Fibroblast of skin of scalp (primary cell): Measurements from ENCODE around the gene PXYLP1. TPM values are rescaled to one million over a fixed set of nuclear protein-coding genes. Genes with fewer than 3 reads are reported as not detected.
"Not testable (repeated sequence)": the region's sequence is repeated elsewhere in the genome, so short reads cannot be mapped to it uniquely, and the experiment has no call there.

Experiments
- DNase-seq: peaks from one replicate; pipeline ENCODE4 v3.0.0-alpha.2; 2013
- polyA plus RNA-seq, 2 experiments: library from polyadenylated mRNA; unstranded; fragments of 120-200 nt; gene quantifications; one replicate each; pipeline ENCODE4 v1.2.1, GENCODE V29; 2013; ENCODE audit not compliant: insufficient read length in 2 of 2

Gene PXYLP1
- polyA plus RNA-seq (2013, experiment 1 of 2; ENCODE audit: insufficient read length): 8.5 TPM
- 10.0 TPM for polyA plus RNA-seq (2013, experiment 2 of 2; ENCODE audit: insufficient read length)

- peak; percentile 90 for DNase-seq
Observed at GRCh38 chr3:141231101-141231951, at the start of gene PXYLP1. PXYLP1 (plus strand) TSS chr3:141231825; CDS start chr3:141260176, 28,351 bp downstream.

GRCh38 chr3:141183606-141184005, 48.0 kb upstream of the PXYLP1 start:
- no peak for DNase-seq

- DNase-seq: no peak
Observed at GRCh38 chr3:141184430-141184829, 47.2 kb upstream of the PXYLP1 start.

- DNase-seq: peak; percentile 13
Observed at GRCh38 chr3:141191097-141191749, 40.4 kb upstream of the PXYLP1 start.

GRCh38 chr3:141192345-141192744, 39.3 kb upstream of the PXYLP1 start:
- peak; percentile 94 for DNase-seq

- no peak for DNase-seq
Observed at GRCh38 chr3:141193066-141193830, 38.4 kb upstream of the PXYLP1 start.

GRCh38 chr3:141201122-141201521, 30.5 kb upstream of the PXYLP1 start:
- DNase-seq: no peak

- no peak for DNase-seq
Observed at GRCh38 chr3:141202682-141203081, 28.9 kb upstream of the PXYLP1 start.

- no peak for DNase-seq
Observed at GRCh38 chr3:141203866-141204265, 27.8 kb upstream of the PXYLP1 start.

- no peak for DNase-seq
Observed at GRCh38 chr3:141204343-141204742, 27.3 kb upstream of the PXYLP1 start.

GRCh38 chr3:141211306-141211705, 20.3 kb upstream of the PXYLP1 start:
- not testable (repeated sequence) for DNase-seq

GRCh38 chr3:141212101-141212500, 19.5 kb upstream of the PXYLP1 start:
- no peak for DNase-seq

- DNase-seq: no peak
Observed at GRCh38 chr3:141212555-141212954, 19.1 kb upstream of the PXYLP1 start.

GRCh38 chr3:141216975-141217374, 14.7 kb upstream of the PXYLP1 start:
- DNase-seq: no peak

GRCh38 chr3:141217389-141217788, 14.2 kb upstream of the PXYLP1 start:
- DNase-seq: no peak

- DNase-seq: no peak
Observed at GRCh38 chr3:141218162-141218835, 13.3 kb upstream of the PXYLP1 start.

GRCh38 chr3:141218926-141219325, 12.7 kb upstream of the PXYLP1 start:
- DNase-seq: no peak

- no peak for DNase-seq
Observed at GRCh38 chr3:141223673-141224166, 7.9 kb upstream of the PXYLP1 start.

GRCh38 chr3:141225939-141226338, 5.7 kb upstream of the PXYLP1 start:
- DNase-seq: no peak

- DNase-seq: no peak
Observed at GRCh38 chr3:141227216-141227615, 4.4 kb upstream of the PXYLP1 start.

- peak; percentile 92 for DNase-seq
Observed at GRCh38 chr3:141227752-141228151, 3.9 kb upstream of the PXYLP1 start.

- DNase-seq: no peak
Observed at GRCh38 chr3:141228395-141228794, 3.2 kb upstream of the PXYLP1 start.
